GM12878 (cell line): Measurements from ENCODE around the gene HS3ST2. TPM values are rescaled to one million over a fixed set of nuclear protein-coding genes. Genes with fewer than 3 reads are reported as not detected.

ENCODE experiments used
- ATAC-seq: fragments of 200-7000 bp; cut with Tn5 transposase; 3 replicates; pipeline ENCODE4 v1.9.1; 2020; ENCODE audit warnings: mild to moderate bottlenecking, moderate library complexity
- BruUV-seq: library from RNA; stranded (reverse); fragments of 400-500 nt; replicated peaks from 2 replicates; lab custom pipeline; 2021; lab: Mats Ljungman, UMichigan
- CTCF ChIA-PET: fragments of 300-600 bp; sonication (Branson Sonifier 250); formaldehyde crosslinking; extraction: SDS; loops from one replicate; lab custom pipeline; 2021; ENCODE audit warnings: inconsistent platforms; lab: Yijun Ruan, JAX
- POLR2A ChIA-PET: fragments of 350-600 bp; formaldehyde crosslinking; extraction: SDS; loops from one replicate; lab custom pipeline; 2021; ENCODE audit warnings: inconsistent platforms; lab: Charles Lee
- RAD21 ChIA-PET: fragments of 300-600 bp; sonication (Branson Sonifier 250); formaldehyde crosslinking; loops from one replicate; lab custom pipeline; 2023; ENCODE audit warnings: antibody characterized with exemption; ENCODE audit not compliant: unreplicated experiment; lab: Charles Lee
- SMC1A ChIA-PET: fragments of 300-600 bp; sonication (Branson Sonifier 250); formaldehyde crosslinking; loops from one replicate; lab custom pipeline; 2023; ENCODE audit not compliant: unreplicated experiment, uncharacterized antibody; lab: Charles Lee
- DNase-seq: peaks from one replicate; pipeline ENCODE4 v3.0.0-alpha.2; 2011; ENCODE audit warnings: low read depth, low spot score
- FAIRE-seq: peaks from 3 replicates; lab custom pipeline; 2011; peaks lifted over from hg19 to GRCh38; lab: Jason Lieb, UNC
- H2AFZ ChIP-seq: 2 replicates; pipeline ENCODE4 v1.6.0; 2011; ENCODE audit warnings: low read depth, low read length, control low read depth; ENCODE audit not compliant: control insufficient read depth
- H3K27ac ChIP-seq: 2 replicates; pipeline ENCODE4 v1.5.1; 2011; ENCODE audit warnings: control low read depth; ENCODE audit not compliant: control insufficient read depth, insufficient read depth
- H3K27me3 ChIP-seq, 2 experiments: replicated peaks in 1 of 2; 2 replicates each; pipeline versions ENCODE4 v1.6.0 to v1.6.1; 2011; ENCODE audit warnings: low read length in 1 of 2; ENCODE audit not compliant: control insufficient read depth in 2 of 2, insufficient read depth in 2 of 2
- H3K36me3 ChIP-seq, 2 experiments: 2 replicates each; pipeline ENCODE4 v1.5.1; 2011; ENCODE audit warnings: low read length in 1 of 2; ENCODE audit not compliant: control insufficient read depth in 2 of 2, insufficient read depth in 2 of 2
- H3K4me1 ChIP-seq: 2 replicates; pipeline ENCODE4 v1.6.1; 2011; ENCODE audit warnings: mild to moderate bottlenecking, low read length, moderate library complexity, mixed read lengths; ENCODE audit not compliant: control insufficient read depth, insufficient read depth
- H3K4me2 ChIP-seq: 2 replicates; pipeline ENCODE4 v1.6.0; 2011; ENCODE audit warnings: control low read depth; ENCODE audit not compliant: control insufficient read depth, insufficient read depth
- H3K4me3 ChIP-seq: fragments of 200-600 bp; sonication (generic); 2 replicates; pipeline ENCODE4 v1.5.1; 2016
- H3K79me2 ChIP-seq: 2 replicates; pipeline ENCODE4 v1.6.0; 2011; ENCODE audit warnings: low read length; ENCODE audit not compliant: control insufficient read depth, insufficient read depth
- H3K9ac ChIP-seq: 2 replicates; pipeline ENCODE4 v1.8.0; 2011; ENCODE audit warnings: low read length, control low read depth, mixed read lengths; ENCODE audit not compliant: control insufficient read depth, insufficient read depth
- H3K9me3 ChIP-seq: replicated peaks from 3 replicates; pipeline ENCODE4 v1.5.1; 2011; ENCODE audit warnings: mild to moderate bottlenecking, low read length; ENCODE audit not compliant: control insufficient read depth, insufficient read depth
- H4K20me1 ChIP-seq: 2 replicates; pipeline ENCODE4 v1.6.0; 2011; ENCODE audit not compliant: control insufficient read depth, insufficient read depth
- ATF3 ChIP-seq: IDR thresholded peaks from 2 replicates; pipeline ENCODE4 v1.6.1; 2011; ENCODE audit warnings: low read depth, mild to moderate bottlenecking, low read length, moderate library complexity, borderline replicate concordance; ENCODE audit errors: extremely low read depth
- BCL11A ChIP-seq: IDR thresholded peaks from 2 replicates; pipeline ENCODE4 v1.6.1; 2011; ENCODE audit warnings: low read depth, low read length
- CHD2 ChIP-seq: IDR thresholded peaks from 2 replicates; pipeline ENCODE4 v1.6.1; 2011; ENCODE audit warnings: low read depth, low read length, improper control_type of control experiment, borderline replicate concordance
- ESRRA ChIP-seq: IDR thresholded peaks from 2 replicates; pipeline ENCODE4 v1.6.1; 2012; ENCODE audit warnings: mild to moderate bottlenecking, low read length, improper control_type of control experiment
- EZH2 ChIP-seq: IDR thresholded peaks from 2 replicates; pipeline ENCODE4 v1.6.1; 2012; ENCODE audit warnings: low read depth, mild to moderate bottlenecking, control low read depth, inconsistent platforms, low read length, borderline replicate concordance; ENCODE audit not compliant: control insufficient read depth
- HCFC1 ChIP-seq: fragments of 150-350 bp; IDR thresholded peaks from 2 replicates; pipeline ENCODE4 v1.6.1; 2014; ENCODE audit warnings: low read length
- IRF4 ChIP-seq: IDR thresholded peaks from 2 replicates; pipeline ENCODE4 v1.6.1; 2011; ENCODE audit warnings: low read depth, low read length
- JUNB ChIP-seq: IDR thresholded peaks from 2 replicates; pipeline ENCODE4 v1.6.1; 2016; ENCODE audit warnings: antibody characterized with exemption, mild to moderate bottlenecking
- MLLT1 ChIP-seq: fragments of 450-650 bp; IDR thresholded peaks from 2 replicates; pipeline ENCODE4 v1.6.1; 2016; ENCODE audit warnings: mild to moderate bottlenecking
- NBN ChIP-seq: fragments of 450-650 bp; IDR thresholded peaks from 2 replicates; pipeline ENCODE4 v1.6.1; 2016
- NR2F1 ChIP-seq: fragments of 450-650 bp; conservative IDR thresholded peaks from 2 replicates; pipeline ENCODE4 v1.6.1; 2017; ENCODE audit warnings: mild to moderate bottlenecking
- NRF1 ChIP-seq: conservative IDR thresholded peaks from 2 replicates; pipeline ENCODE4 v1.6.1; 2011; ENCODE audit warnings: mild to moderate bottlenecking, low read depth, low read length, improper control_type of control experiment
- PML ChIP-seq: IDR thresholded peaks from 2 replicates; pipeline ENCODE4 v1.6.1; 2012; ENCODE audit warnings: low read length, inconsistent platforms
- RUNX3 ChIP-seq: IDR thresholded peaks from 2 replicates; pipeline ENCODE4 v1.6.1; 2012; ENCODE audit warnings: low read length, inconsistent platforms
- SIN3A ChIP-seq: IDR thresholded peaks from 2 replicates; pipeline ENCODE4 v1.6.1; 2012; ENCODE audit warnings: low read depth, low read length, improper control_type of control experiment
- SMAD1 ChIP-seq: fragments of 450-650 bp; IDR thresholded peaks from 2 replicates; pipeline ENCODE4 v1.6.1; 2018; ENCODE audit warnings: mild to moderate bottlenecking, low read depth; ENCODE audit not compliant: partially characterized antibody
- SP1 ChIP-seq: IDR thresholded peaks from one replicate; pipeline ENCODE4 v1.6.1; 2011; ENCODE audit warnings: low read depth, low read length
- SPI1 ChIP-seq: IDR thresholded peaks from 2 replicates; pipeline ENCODE4 v1.6.1; 2011; ENCODE audit warnings: low read depth, mild to moderate bottlenecking, low read length, moderate library complexity, borderline replicate concordance; ENCODE audit not compliant: insufficient read depth
- YY1 ChIP-seq: IDR thresholded peaks from 2 replicates; pipeline ENCODE4 v1.6.1; 2011; ENCODE audit warnings: low read depth, mild to moderate bottlenecking, low read length
- WGBS: methylation state at CpG from one replicate; pipeline ENCODE4 v1.1.6; 2016; ENCODE audit warnings: low lambda C conversion rate; ENCODE audit not compliant: insufficient replicate concordance, insufficient coverage; ENCODE audit errors: missing lambda C conversion rate; 5-methylcytosine and 5-hydroxymethylcytosine counted together
- in situ Hi-C: fragments of 300-500 bp; cut with MboI; formaldehyde crosslinking; loops from 9 replicates; pipeline ENCODE4 v1.14.3; 2018; ENCODE audit warnings: mixed read lengths
- intact Hi-C: fragments of 100-400 bp; cut with micrococcal nuclease; formaldehyde crosslinking; loops from one replicate; pipeline ENCODE4 v1.14.2; 2022; ENCODE audit not compliant: unreplicated experiment
- polyA plus RNA-seq, 11 experiments: library from polyadenylated mRNA; depleted of rRNA in 4 of 11; unstranded in 6 of 11; stranded (reverse) in 5 of 11; fragments of >200 nt; fragmentation: Nextera tagmentation in 4 of 11; fragmentation: Illumina TruSeq in 1 of 11; extraction: Ambion mirVana in 4 of 11; extraction: Trizol in 1 of 11; gene quantifications; 1 replicate in 1 of 11; 2 replicates in 10 of 11; pipeline versions ENCODE4 v1.2.1 to v1.2.3, GENCODE V29; 2011 to 2016; ENCODE audit warnings: inconsistent platforms in 2 of 11, missing spikeins in 2 of 11, low read depth in 1 of 11
- total RNA-seq, 4 experiments: library from RNA; depleted of rRNA in 3 of 4; stranded (reverse); fragments of >200 nt in 3 of 4; fragmentation: Illumina TruSeq in 1 of 4; extraction: Trizol in 1 of 4; gene quantifications; 2 replicates each; pipeline versions ENCODE4 v1.2.1 to v1.2.3, GENCODE V29; 2013 to 2021
- TF ChIP-seq, protein P1 (sequence below): fragments of 450-650 bp; formaldehyde crosslinking; IDR thresholded peaks from 2 replicates; pipeline ENCODE4 v1.5.0; 2022; ENCODE audit warnings: mild to moderate bottlenecking, missing genetic modification characterization

The HS3ST2 gene
- total and polyA plus RNA-seq, 10 of the 15 experiments (the other 5 are each of a cell fraction or from before 2014, with no cell fraction given), result not detected

GRCh38 chr16:22816475-22816874, 2.5 kb downstream of the HS3ST2 start:
- no peak for ATAC-seq
- intact Hi-C loops (no loop called here), in situ Hi-C loops (no loop called here)
- Histone ChIP-seq H3K4me3 (no peak overlapping the region), H3K4me2 (no peak overlapping the region), H3K79me2 (no peaks in the 10 kb centered on the region), H3K27ac (no peak overlapping the region), H3K27me3 (peaks cover 0 to 3% of the 10 kb centered on the region in 2 experiments; a peak in 1 of 4 replicates), H4K20me1 (no peaks in the 10 kb centered on the region), H3K4me1 (no peaks in the 10 kb centered on the region), H3K9ac (no peak overlapping the region), H3K36me3 (no peaks in the 10 kb centered on the region), H2AFZ (no peak overlapping the region), H3K9me3 (no peaks in the 10 kb centered on the region; the same call in 2 of the 3 replicates)
- ChIA-PET RAD21 (no interaction called here), POLR2A (no interaction called here), CTCF (no interaction called here), SMC1A (interaction anchor here (0.7 kb wide), 1 partner anchor 19 kb away, joined by 3 read pairs; no protein-coding TSS in a partner anchor)
- TF ChIP-seq RUNX3 (no peak), NR2F1 (no peak), PML (no peak), CHD2 (no peak), YY1 (no peak), NBN (no peak), MLLT1 (no peak), JUNB (no peak), HCFC1 (no peak), BCL11A (no peak), NRF1 (no peak), IRF4 (no peak), EZH2 (no peak), SMAD1 (no peak), ATF3 (no peak), ESRRA (no peak), SP1 (no peak), SIN3A (no peak), SPI1 (no peak)
- TF ChIP-seq, protein P1, sequence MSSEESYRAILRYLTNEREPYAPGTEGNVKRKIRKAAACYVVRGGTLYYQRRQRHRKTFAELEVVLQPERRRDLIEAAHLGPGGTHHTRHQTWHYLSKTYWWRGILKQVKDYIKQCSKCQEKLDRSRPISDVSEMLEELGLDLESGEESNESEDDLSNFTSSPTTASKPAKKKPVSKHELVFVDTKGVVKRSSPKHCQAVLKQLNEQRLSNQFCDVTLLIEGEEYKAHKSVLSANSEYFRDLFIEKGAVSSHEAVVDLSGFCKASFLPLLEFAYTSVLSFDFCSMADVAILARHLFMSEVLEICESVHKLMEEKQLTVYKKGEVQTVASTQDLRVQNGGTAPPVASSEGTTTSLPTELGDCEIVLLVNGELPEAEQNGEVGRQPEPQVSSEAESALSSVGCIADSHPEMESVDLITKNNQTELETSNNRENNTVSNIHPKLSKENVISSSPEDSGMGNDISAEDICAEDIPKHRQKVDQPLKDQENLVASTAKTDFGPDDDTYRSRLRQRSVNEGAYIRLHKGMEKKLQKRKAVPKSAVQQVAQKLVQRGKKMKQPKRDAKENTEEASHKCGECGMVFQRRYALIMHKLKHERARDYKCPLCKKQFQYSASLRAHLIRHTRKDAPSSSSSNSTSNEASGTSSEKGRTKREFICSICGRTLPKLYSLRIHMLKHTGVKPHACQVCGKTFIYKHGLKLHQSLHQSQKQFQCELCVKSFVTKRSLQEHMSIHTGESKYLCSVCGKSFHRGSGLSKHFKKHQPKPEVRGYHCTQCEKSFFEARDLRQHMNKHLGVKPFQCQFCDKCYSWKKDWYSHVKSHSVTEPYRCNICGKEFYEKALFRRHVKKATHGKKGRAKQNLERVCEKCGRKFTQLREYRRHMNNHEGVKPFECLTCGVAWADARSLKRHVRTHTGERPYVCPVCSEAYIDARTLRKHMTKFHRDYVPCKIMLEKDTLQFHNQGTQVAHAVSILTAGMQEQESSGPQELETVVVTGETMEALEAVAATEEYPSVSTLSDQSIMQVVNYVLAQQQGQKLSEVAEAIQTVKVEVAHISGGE, result no peak
- FAIRE-seq, result no peak
- no peak for DNase-seq
- 0% methylated on average over 6 of the region's 6 CpGs for WGBS
- no TSS peak for BruUV-seq
